ENCODE data around the gene EXOSC1.
A peak's percentile ranks its signal among the peaks of the same experiment; 100 is the strongest.

EXOSC1 gene

GRCh38 chr10:97464226-97464625, 18.4 kb upstream of the EXOSC1 start:
- TF ChIP-seq CTCF (IDR thresholded peaks at IDR 0.05): no peak

GRCh38 chr10:97463363-97464132, 17.7 kb upstream of the EXOSC1 start:
- peak; percentile 85 for TF ChIP-seq CTCF (IDR thresholded peaks at IDR 0.05)

GRCh38 chr10:97462309-97462708, 16.5 kb upstream of the EXOSC1 start:
- TF ChIP-seq CTCF (IDR thresholded peaks at IDR 0.05): no peak

GRCh38 chr10:97459933-97460332, 14.1 kb upstream of the EXOSC1 start:
- no peak for TF ChIP-seq CTCF (IDR thresholded peaks at IDR 0.05)

GRCh38 chr10:97459111-97459510, 13.3 kb upstream of the EXOSC1 start:
- no peak for TF ChIP-seq CTCF (IDR thresholded peaks at IDR 0.05)

- TF ChIP-seq CTCF (IDR thresholded peaks at IDR 0.05): no peak
Measured at GRCh38 chr10:97456686-97457065, 10.9 kb upstream of the EXOSC1 start.

GRCh38 chr10:97456034-97456685, 10.4 kb upstream of the EXOSC1 start:
- TF ChIP-seq CTCF (IDR thresholded peaks at IDR 0.05): no peak
